ENCODE data around the gene ZC3H13.

ZC3H13 gene

DNA sequence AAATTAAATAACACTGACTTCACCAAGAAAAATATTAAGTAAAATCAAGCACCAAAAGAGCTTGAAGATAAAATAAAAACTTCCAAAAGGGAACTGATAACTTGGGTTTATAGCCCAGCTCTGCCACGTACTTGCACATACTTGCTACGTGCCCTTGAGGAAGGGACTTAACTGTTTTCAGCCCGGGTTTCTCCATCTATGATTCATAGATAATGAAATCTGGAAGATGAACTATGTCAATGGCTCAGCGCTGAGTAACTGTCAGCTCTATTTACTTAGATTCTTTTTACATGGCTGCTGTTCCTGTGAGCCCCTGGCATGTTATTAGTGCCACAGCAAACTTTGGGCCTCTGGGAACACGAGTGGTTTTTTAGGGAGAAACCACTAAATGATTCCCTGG is 9.6 kb upstream of the ZC3H13 start:
- no peak for ATAC-seq

DNA sequence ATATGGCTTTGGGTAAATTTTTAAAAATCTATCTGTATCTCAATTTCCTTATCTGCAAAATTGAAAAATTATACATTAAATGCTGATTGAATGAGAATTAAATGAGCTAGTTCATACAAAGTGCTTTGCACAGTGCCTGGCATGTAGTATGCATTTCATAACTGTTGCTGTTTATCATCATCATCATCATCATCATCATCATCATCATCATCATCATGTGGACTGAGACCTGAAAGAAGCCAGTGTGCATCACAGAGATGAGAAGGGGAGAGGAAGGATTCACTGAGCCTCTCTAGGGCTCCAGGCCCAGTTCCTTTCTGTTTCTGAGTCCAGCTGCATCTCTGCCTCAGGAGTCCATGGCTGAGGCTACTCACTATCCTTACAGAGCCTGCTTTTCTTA is 6.9 kb upstream of the ZC3H13 start:
- ATAC-seq: no peak

DNA sequence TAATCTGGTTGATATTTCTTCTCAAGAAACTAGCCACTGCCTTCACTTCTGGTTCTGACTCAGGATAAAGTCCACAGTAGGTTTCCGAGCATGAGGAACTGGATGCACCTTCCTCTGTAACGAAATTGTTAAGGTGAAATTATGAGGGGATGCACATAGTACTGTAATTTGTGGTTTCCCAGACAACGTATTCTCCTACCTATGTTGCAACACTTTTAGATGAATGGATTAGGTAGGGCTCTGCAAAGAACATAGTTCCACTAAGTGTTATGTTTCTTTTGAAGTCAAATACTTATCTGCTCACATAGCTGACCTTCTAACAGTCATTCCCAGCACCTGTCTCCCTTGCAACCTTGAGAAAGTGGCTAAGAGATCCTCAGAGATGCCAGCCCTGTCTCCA is 5.7 kb upstream of the ZC3H13 start:
- no peak for ATAC-seq

DNA sequence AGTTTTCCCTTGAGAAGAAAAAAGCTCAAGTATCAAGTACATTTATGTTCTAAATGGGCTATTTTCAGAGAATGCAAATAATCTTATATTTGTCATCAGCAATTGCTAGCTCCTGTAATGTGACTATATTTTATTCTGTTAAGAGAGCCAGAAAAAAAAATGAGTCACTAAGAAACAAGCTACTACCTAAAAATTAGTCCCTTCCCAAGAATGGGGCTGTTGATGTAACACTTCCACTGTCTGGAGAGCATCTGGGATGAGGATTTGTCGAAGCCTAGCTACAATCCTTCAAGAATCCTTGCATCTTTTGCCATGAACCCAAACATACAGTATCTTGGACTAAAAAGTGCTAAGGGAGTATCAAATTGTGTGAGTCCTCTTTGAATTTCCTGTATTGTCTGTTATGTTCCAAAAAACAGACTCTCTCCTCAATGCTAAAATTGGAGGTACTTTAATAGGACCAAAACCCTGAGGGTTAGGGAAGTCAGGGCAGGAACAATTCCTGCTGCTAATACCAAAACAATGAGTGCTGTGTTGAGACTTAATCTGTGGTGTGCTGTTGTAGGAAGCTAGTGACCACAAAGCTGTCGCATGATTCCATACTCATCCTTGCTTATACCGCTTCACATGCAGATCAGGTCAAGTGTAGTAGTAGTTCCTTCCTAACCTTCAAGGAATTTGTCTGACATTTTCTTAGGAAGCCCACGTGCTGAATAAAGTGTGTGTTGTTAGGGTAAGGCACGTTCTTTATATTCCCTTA is 4.9 kb upstream of the ZC3H13 start:
- ATAC-seq: no peak

DNA sequence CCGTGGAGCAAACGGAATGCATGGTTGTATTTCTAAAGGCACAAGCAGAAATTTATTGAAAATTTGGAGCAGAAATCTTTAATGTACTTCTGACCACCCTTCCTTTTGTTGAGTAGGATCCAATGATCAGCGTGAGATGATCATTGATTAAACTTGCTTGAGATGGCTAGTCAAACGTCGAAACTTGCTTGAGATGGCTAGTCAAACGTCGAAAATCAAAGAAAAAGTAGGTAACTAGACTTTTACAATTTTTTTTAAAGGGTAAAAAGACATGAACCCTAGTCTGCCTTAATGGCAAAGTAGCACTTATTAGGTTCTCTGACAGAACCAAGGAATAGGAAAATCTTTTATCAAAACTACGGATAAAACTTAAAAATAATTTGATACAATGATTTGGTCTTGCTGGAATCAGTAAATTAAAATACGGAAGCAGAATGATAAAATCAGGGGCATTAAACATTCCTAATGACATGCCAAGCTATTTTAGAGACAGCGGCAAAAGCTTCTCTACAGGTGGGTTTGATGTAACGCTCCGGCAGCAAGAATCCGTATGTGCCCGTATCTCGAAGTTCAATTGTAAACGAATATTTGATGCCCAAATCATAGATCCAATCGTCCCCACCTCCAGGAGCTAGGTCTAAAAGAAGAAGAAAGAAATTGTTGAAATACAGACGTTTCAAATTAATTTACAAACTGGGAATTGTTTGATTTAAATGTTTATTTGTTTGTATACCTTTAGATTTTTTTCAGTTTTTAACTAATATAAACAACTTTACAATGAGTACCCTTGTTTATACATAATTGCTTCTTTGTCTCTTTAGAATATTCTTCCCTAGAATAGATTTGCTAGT is 841 bp upstream of the ZC3H13 start:
- ATAC-seq: no peak

DNA sequence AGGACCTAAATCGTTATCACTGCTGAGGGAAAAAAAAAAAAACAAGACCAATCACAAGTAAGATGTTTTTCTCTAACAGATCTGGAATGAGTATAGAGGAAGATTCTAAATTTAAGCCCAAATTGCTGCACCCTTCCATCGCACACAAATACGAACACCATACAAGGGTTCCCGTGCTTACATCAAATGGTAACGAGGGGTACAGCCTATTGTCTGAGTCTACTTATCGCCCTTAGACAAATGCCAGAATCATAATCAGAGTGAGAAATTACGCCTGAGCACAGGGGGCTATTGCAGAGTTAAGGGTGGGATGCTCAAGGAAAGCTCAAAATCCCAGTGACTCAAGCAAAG is 603 bp downstream of the ZC3H13 start:
- peak; percentile 2 for ATAC-seq

DNA sequence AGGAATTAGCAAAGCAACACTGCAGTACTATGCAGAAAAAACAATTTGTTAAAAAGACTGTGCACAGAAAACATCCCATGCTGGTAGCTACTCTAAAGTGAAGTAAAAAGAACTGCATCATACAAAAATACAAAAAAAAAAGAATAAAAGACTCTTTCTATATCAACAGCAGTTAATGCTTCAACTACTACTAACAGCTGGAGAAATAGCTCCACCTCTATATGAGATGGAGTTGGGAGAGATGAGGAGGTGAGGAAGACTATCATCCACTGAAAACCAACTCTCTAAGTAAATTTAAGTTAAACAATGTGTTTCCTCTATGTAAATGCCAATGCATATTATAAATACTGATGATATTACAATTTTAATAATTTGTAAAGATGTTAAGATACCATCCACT is 1.8 kb downstream of the ZC3H13 start:
- ATAC-seq: no peak

DNA sequence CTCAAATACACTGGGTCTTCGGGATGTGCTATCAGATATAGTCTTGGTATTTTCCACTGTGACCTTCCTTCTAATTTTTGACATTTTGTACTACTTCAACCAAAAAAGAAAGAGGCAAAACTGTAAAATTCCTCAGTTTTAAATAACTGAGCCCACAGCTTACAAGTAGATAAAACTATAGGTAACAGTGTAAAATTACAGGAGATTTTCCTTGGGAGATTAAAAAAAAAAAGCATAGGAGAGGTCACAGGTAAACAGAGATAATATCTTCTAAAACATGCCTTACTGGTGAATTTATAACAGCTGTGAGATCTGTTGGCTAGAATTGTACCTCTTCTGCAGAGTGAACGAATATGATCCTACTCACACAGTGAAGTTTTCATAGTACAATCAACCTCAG is 7.1 kb downstream of the ZC3H13 start:
- ATAC-seq: no peak

DNA sequence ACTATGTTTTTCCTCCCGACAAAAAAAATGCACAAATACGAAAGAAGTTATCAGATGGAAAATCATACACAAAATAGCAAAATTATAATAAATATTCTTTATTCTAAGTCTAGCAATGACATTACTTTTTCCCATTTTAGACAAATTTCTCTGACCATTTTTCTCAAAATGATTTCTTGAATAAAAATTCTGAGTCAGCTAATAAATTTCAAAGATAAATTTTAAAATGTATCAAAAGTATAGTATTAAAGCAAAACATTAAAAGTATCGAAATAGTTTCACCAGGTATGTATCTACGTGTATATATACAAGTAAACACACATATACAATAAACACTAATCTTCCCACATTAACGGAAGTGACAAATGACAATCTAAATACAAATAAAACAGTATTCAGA is 8.9 kb downstream of the ZC3H13 start:
- no peak for ATAC-seq

DNA sequence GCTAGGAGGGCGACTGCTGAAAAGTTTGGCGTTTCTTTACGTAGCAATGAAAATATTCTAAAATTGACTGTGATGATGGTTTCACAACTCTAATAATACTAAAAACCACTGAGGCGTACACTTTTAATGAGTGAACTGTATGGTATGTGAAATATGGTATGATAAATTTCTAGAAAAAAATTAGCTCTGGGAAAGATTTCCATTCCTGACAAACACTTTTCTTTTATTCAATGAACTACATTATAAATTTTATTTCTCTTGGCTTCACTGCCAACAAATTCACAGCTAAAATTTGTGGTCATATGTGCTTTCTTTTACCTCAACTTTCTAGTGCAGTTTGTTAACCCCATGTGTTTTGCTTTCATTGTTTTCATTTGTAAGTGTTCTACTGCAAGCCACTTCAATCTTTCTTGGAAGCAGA is 11.1 kb downstream of the ZC3H13 start:
- no peak for ATAC-seq

DNA sequence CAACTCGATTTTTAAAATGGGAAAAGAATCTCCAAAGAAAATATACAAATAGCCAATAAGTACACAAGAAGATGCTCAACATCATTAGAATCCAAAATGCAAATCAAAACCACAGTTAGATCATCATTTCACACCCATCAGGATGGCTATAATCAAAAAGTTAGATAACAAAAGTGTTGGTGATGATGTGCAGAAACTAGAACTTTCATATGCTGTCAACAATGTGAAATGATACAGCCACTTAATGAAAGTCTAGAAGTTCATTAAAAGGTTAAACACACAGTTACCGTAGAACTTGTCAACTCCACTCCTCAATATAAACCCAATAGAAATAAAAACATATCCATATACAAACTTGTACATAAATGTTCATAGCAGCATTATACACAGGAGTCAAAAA is 11.8 kb downstream of the ZC3H13 start:
- ATAC-seq: no peak

DNA sequence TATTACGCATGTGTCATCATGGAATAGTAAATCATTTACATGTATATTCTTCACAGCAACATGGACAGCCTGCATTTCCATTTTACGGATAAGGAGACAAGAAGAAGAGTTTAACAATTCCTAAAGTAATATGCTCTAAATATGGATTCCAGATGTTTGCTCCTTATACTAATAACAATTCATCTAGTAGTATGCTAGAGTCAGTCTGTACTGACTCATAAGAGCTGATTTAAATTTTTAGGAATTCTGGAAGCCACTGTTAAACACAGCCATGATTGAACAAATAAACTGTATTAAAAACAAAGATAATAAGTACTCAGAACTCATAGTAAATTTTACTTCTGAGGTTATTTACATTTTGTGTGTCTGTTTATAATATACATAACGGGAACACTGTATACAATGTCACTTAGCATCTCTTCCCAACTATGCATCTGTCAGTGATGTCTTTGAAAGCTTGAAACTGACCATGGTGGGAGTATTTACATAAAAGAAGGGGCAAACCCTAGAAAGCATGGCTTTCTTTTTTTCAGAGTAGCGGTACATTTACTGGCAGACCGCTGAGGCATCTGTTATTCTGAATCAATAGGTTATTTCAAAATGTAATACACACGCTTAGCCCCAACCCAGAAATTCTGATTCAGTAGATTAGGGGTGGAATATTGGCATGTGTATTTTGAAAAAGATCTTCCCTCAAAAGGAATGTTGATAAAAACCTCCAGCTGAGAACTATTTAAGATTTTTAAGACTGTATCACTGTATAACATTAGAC is 12.9 kb downstream of the ZC3H13 start:
- ATAC-seq: no peak

DNA sequence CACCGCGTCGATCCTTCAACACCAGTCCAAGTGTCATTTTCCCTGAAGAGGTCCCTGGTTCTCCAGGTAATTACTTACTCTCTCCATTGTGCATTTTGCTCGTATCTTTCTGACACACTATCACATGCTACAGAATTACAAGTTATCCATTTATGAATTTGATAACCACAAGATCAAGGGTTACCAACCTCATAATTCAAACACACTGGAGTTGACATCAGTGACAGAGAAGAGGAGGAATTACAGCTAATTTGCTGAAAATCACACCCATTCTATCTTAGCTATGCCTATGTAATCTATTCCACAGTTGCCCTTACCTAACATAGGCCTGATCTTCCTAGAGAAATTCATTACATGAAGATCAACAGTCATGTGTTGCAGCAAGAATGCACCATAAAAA is 14.2 kb downstream of the ZC3H13 start:
- no peak for ATAC-seq

DNA sequence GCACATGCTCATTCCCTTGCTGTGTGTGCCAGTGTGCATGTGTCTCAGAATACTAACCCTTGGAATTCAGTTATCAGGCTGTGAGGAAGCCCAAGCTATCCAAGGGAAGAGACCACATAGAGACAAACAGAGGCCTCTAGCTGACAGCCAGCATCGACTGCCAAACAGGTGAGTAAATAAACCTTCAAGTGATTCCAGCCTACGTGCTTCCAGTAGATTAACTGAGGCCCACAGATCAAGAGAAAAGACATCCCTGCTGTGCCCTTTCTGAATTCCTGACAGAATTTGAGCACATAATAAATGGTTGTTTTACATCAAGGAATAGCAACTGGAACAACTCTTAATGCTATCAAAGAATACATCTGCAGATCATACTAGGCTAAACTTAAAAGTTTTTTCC is 17.5 kb downstream of the ZC3H13 start:
- ATAC-seq: no peak

DNA sequence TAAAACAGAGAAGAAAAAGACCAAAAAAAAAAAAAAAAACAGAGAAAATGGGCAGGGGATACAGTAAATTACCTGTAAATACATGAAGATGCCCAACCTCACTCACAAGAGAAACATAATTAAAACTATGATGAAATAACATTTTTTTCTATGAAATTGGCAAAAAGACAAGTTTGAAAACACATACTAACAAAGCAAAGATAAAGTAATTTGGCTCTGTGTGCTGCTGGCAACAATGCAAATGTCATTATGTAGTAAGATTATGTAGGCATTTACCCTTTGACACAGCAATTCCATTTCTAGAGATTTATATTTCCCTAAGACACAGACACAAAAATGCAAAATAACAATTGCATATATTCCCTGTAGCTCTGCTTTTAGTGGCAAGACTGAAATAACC is 20.2 kb downstream of the ZC3H13 start:
- no peak for ATAC-seq

DNA sequence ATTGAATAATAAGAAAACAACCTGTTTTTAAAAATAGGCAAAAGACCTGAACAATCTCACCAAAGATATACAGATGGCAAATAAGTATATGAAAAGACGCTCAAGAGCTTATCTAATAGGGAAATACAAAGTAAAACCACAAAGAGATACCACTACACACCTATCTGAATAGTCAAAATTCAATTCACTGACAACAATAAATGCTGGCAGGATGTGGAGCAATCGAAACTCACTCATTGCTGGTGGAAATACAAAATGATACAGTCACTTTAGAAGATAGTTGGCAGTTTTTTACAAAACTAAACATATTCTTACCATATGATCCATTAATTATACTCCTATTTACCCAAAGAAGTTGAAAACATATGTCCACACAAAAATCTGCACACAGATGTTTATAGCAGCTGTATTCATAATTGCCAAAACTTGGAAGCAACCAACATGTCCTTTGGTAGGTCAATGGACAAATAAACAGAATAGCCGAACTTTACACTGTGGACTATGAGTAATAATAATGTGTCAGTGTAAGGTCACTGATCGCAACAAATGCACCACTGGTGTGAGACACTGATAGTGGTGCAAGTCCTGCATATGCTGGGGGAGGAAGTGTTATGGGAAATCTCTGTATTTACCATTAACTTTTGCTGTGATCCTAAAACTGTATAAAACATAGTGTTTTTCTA is 20.8 kb downstream of the ZC3H13 start:
- ATAC-seq: peak in 1 of 2 donors; percentile 38

DNA sequence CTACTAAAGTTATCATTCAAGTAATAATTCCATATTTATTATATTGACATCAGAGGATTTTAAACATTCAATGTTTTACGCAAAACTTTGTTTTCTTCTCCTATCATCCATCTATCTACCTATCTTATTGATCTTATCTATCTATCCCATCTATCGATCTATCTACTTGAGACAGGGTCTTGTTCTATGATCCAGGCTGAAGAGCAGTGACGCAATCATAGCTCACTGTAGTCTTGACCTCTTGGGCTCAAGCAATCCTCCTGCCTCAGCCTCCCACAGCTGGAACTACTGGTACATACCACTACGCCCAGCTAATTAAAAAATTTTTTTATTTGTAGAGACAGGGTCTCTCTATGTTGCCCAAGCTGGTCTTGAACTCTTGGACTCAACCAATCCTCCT is 27.4 kb downstream of the ZC3H13 start:
- ATAC-seq: no peak

DNA sequence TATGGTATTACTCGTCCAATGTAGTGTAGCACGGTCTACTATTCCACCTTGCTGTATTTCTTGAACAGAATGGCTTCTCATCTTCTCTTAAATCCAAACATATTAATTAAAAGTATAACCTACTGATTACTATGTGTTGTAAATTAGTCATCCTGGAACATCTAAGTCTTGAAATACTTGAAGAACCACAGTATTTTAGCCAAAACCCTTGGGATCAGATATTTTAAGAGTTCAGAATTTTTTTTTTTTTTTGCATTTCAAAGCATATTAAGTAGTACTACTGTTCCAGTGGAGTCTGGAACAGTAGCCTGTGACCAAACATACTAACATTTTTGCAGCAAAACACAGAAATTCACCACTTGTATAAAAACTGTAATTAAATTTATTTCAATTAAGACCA is 30.1 kb downstream of the ZC3H13 start:
- no peak for ATAC-seq

DNA sequence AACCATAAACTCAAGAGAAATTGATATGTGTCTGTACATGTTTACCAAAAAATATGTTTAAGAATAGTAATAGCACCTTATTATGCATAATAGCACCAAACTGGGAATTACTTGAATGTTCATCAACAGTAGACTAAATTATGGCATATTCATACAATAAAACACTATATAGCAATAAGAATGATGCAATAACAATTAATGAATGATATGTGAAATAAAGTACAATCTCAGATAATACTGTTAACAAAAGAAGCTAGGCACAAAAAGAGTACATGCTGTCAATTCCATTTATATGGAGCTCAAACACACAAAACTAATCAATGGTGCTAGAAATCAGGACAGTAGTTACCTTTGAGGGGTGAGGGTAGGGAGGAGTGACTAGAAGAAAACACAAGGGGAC is 36.3 kb downstream of the ZC3H13 start:
- no peak for ATAC-seq

DNA sequence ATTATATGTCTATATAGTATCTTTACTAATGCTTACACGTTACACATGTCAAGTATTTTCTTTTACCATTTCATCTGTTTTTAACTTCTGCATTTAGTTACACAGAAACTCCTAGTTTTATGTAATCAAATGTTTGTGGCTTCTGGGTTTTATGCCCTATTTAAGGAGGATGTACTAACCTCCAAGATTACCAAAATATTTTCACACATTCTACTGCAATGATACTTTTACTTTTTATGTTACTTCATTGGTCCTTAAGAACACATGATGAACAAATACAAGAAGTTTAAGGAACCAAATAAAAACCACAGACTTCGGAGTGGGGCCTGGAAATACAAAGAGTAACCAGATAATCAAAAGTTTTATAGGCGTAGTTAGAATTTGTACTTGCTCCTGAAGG is 37.2 kb downstream of the ZC3H13 start:
- no peak for ATAC-seq

DNA sequence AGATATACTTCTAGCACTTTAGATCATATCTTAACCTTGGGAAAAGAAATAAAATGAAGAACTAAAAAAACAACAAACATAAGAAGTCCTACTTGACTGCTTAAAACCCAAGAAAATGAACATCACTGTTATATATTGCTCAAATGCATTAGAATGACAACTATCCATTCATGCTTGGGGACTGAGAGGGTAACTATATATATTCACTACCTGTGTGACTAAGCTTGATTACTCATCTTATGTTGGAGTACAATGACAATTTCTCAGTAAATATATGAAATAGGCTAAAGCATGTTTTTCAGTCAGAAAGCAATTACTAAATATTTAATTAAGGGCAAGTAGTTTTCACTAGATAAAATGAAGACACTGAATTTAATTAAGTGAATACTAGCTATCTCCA is 40.1 kb downstream of the ZC3H13 start:
- ATAC-seq: peak; percentile 70 to 85

DNA sequence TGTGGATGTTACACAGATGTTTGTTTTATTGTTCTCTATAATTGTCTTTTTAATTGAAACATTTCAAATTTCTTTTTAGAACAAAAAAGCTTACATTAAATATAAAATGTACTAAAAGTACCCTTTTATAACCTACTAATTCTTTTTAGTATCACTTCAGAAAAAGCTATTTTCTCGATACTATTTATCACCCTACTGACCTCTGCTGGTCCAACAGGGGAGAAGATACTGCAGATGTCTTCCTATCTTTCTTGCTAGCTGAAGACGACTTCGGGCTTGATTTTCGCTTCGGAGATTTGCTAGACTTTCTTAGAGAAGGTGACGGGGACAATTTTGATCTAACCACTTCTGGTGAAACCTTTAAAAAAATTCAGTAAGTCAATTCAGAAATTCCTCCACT is 42.4 kb downstream of the ZC3H13 start:
- no peak for ATAC-seq

DNA sequence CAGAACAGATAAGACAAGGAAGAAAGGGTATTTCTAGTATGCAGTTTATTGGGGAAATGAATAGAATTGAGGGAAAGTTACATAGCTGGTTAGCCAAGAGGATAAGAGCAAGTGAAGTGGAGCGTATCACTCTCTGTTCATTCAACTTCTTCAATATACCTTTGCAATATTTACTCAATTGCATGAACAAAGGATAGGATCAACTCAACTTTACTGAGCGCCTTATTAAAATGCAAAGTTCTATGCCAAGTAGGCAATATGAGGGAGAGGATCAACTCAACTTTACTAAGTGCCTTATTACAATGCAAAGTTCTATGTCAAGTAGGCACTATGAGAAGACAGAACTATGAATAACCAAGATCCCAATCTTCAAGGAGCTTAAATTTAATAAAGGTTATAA is 43.9 kb downstream of the ZC3H13 start:
- no peak for ATAC-seq

Measured in activated CD4-positive, CD25-positive, alpha-beta regulatory T cell treated with anti-CD3 and anti-CD28 coated beads, Interleukin-2, amount 50 U/mL, for 24 hours (primary cell).